UCSD-AML1 (cell line): ENCODE results near the gene COQ8A.

Source experiments
- DNase-seq: peaks from one replicate; lab custom pipeline; 2025; ENCODE audit not compliant: unreplicated experiment; lab: John Stamatoyannopoulos, UW

Gene COQ8A

DNA sequence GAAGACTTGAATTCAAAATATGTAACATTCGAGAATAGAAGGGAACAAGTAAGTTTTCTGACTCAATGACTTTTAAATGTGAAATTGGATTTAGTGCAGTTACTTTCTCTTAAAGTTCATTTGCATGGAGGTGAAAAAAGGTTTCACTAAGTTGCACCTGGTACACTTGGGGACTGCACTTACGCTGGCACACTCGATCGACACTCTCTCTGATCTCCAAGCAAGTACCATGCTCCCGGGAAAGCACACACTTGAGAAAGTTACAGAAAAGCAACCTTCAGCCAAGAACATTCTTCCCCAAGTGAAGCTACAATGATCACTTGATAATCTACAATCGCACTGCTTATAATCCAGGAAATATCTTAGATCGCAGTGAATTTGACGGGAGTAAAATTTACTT lies 63.1 kb downstream of the COQ8A start:
- DNase-seq = no peak

- no peak for DNase-seq
These were observed 64.7 kb downstream of the COQ8A start for GRCh38 chr1:227004796-227005195.

DNA sequence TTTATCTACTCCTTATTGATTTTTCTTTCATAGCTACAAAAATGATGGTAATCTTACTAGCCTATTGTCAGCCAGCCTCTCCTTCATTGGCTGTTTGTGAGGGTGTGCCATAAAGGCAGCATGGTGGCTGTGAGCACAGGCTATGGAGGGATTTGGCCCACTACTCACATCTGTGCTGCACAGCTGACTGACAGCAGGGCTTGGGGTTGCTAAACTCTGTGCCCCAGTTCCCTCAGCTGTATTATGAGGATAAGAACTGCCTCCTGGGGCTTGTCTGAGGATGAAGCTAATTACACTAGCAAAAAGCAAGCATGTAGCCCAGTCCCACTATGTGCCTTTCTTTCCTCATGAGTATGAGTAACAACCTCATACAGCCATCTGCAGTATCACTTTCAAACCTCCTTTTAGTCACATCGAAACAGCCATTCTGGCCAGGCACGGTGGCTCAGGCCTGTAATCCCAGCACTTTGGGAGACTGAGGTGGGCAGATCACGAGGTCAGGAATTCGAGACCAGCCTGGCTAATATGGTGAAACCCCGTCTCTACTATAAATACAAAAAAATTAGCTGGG lies 66.2 kb downstream of the COQ8A start:
- no peak for DNase-seq

DNA sequence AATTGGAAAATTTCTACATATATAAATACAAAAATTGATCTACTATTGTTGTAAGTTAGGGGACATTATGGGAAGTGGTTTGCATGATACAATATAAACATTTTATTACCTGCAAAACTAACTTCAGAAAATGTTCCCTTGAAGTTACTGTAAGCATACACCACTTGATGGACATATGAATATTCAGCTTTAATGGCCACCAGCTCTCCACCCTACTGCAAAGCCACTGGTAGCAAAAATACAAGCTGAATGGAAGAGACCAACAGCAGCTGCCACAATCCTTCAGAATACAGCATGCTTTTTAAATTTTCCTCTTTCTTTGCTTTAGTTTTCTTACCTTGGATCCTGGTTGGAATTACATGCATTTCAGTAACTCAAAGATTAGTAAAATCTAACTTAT lies 69.8 kb downstream of the COQ8A start:
- DNase-seq = no peak

DNA sequence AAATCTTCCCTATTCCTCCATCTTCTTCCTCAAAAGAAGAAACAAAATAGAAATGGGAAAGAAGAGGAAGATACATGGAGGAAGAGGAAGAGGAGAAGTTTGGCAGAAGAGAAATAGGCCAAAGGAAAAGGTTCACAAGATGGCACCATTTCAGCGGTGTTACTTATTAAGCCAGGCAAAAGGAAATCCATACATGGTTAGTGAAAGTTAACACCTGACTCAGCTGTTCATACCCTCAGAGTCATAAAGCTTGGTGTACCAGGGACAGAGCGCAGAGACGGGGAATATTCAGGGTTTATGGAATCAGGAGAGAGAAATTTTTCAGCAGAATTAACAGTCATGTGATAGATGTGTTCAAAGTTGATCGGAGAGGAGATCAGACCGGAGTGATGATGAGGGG lies 70.6 kb downstream of the COQ8A start:
- no peak for DNase-seq

- no peak for DNase-seq
These were observed 76.9 kb downstream of the COQ8A start for GRCh38 chr1:227016990-227017389.

GRCh38 chr1:227032396-227032795 lies 92.3 kb downstream of the COQ8A start:
- no peak for DNase-seq

DNA sequence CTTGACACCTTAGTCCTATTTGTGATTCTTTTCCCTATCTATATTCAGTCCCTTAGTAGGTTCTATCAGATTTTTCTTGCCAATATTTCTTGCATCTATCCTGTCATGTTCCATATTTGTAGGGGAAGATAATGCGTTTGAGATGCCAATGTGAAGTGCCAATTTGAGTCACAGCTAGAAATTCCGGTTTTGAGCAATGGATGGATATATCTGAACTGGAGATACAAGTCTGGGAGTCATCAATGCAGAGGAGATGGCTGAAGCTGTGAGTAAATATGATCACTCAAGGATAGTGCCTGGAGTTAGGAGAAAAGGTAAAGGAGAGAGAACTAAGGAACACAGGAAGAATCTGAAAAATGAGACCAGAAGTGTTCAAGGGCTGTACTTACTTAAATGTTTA lies 93.8 kb downstream of the COQ8A start:
- DNase-seq = no peak

GRCh38 chr1:227035316-227035715 lies 95.2 kb downstream of the COQ8A start:
- no peak for DNase-seq

DNA sequence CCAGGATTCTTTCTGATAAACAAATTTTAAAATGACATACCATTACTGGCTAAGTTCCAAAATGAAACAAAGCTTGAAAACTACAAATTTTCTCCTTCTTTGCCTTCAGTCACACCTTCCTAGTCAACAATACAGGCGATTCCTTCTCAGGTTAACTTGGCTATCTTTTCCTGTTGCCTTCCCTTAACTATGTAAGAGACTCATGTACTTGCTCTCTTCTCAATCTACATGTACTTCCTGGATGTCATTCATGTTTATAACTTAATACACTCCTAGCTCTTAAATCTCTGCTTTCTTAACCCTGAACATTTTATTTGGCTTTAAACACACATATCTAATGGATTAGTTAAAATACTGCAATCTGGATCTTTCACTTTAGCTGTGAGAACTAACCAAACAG lies 97.0 kb downstream of the COQ8A start:
- DNase-seq = no peak
